IMR-90 (cell line): Measurements from ENCODE around the gene METTL14. TPM values are rescaled to one million over a fixed set of nuclear protein-coding genes. Genes with fewer than 3 reads are reported as not detected.
A peak's percentile ranks its signal among the peaks of the same experiment; 100 is the strongest.

Experiments
- ATAC-seq: fragments of 200-7000 bp; cut with Tn5 transposase; 2 replicates; pipeline ENCODE4 v1.9.1; 2020; ENCODE audit warnings: low read depth, mild to moderate bottlenecking, moderate library complexity
- BruUV-seq: library from RNA; stranded (reverse); fragments of 400-500 nt; replicated peaks from 2 replicates; lab custom pipeline; 2021; lab: Mats Ljungman, UMichigan
- CTCF ChIA-PET: fragments of 300-600 bp; formaldehyde crosslinking; extraction: SDS; loops from one replicate; lab custom pipeline; 2021; ENCODE audit warnings: antibody characterized with exemption; lab: Yijun Ruan, JAX
- POLR2A ChIA-PET: fragments of 300-600 bp; sonication (Branson Sonifier 250); formaldehyde crosslinking; loops from one replicate; lab custom pipeline; 2022; ENCODE audit warnings: antibody characterized with exemption; ENCODE audit not compliant: unreplicated experiment; lab: Charles Lee
- DNase-seq: peaks from one replicate; pipeline ENCODE4 v3.0.0; 2013
- H2AFZ ChIP-seq: replicated peaks from 2 replicates; pipeline ENCODE3; 2013; ENCODE audit warnings: low read length, mild to moderate bottlenecking; ENCODE audit not compliant: poor library complexity
- H2AK5ac ChIP-seq: 2 replicates; pipeline ENCODE4 v1.6.1; 2013; ENCODE audit warnings: low read depth, low read length, inconsistent platforms
- H2AK9ac ChIP-seq: replicated peaks from 2 replicates; pipeline ENCODE3; 2013; ENCODE audit warnings: mild to moderate bottlenecking, low read depth, low read length, moderate library complexity; ENCODE audit not compliant: poor library complexity
- H2BK120ac ChIP-seq: 2 replicates; pipeline ENCODE4 v1.6.1; 2013; ENCODE audit warnings: low read depth, low read length, inconsistent platforms
- H2BK15ac ChIP-seq: 3 replicates; pipeline ENCODE4 v1.6.1; 2013; ENCODE audit warnings: low read depth, low read length, inconsistent platforms
- H2BK20ac ChIP-seq: 2 replicates; pipeline ENCODE4 v1.6.1; 2013; ENCODE audit warnings: low read depth, mild to moderate bottlenecking, inconsistent platforms, low read length, moderate library complexity
- H2BK5ac ChIP-seq: 2 replicates; pipeline ENCODE4 v1.6.1; 2013; ENCODE audit warnings: mild to moderate bottlenecking, low read depth, low read length, inconsistent platforms; ENCODE audit not compliant: poor library complexity, severe bottlenecking
- H3K14ac ChIP-seq: replicated peaks from 2 replicates; pipeline ENCODE4 v1.6.1; 2013; ENCODE audit warnings: low read depth, low read length, inconsistent platforms
- H3K18ac ChIP-seq: 2 replicates; pipeline ENCODE4 v1.6.1; 2013; ENCODE audit warnings: low read depth, low read length, control low read depth
- H3K23ac ChIP-seq: 2 replicates; pipeline ENCODE4 v1.6.1; 2013; ENCODE audit warnings: low read depth, low read length, inconsistent platforms
- H3K27ac ChIP-seq: 2 replicates; pipeline ENCODE4 v1.5.1; 2013; ENCODE audit warnings: mild to moderate bottlenecking, control low read depth, low read length; ENCODE audit not compliant: insufficient read depth
- H3K27me3 ChIP-seq: 2 replicates; pipeline ENCODE4 v1.6.1; 2013; ENCODE audit warnings: low read length; ENCODE audit not compliant: control insufficient read depth, insufficient read depth
- H3K36me3 ChIP-seq: 2 replicates; pipeline ENCODE4 v1.6.1; 2013; ENCODE audit warnings: low read length, mixed read lengths; ENCODE audit not compliant: control insufficient read depth, insufficient read depth
- H3K4ac ChIP-seq: 2 replicates; pipeline ENCODE4 v1.6.1; 2013; ENCODE audit warnings: low read depth, low read length, inconsistent platforms
- H3K4me1 ChIP-seq: 2 replicates; pipeline ENCODE4 v1.6.1; 2013; ENCODE audit warnings: low read length, mixed read lengths; ENCODE audit not compliant: control insufficient read depth, insufficient read depth
- H3K4me2 ChIP-seq: 2 replicates; pipeline ENCODE4 v1.6.1; 2013; ENCODE audit warnings: low read depth, mild to moderate bottlenecking, control low read depth, low read length, moderate library complexity
- H3K4me3 ChIP-seq: 2 replicates; pipeline ENCODE4 v1.5.1; 2013; ENCODE audit warnings: low read depth, mild to moderate bottlenecking, control low read depth, low read length, moderate library complexity; ENCODE audit not compliant: insufficient read depth
- H3K56ac ChIP-seq: 2 replicates; pipeline ENCODE4 v1.6.1; 2013; ENCODE audit warnings: low read length, inconsistent platforms; ENCODE audit not compliant: insufficient read depth; ENCODE audit errors: extremely low read depth
- H3K79me1 ChIP-seq, 2 experiments: 2 replicates each; pipeline ENCODE4 v1.6.1; 2013; ENCODE audit warnings: low read length in 2 of 2, inconsistent platforms in 1 of 2, low read depth in 1 of 2
- H3K9ac ChIP-seq: 2 replicates; pipeline ENCODE4 v1.6.1; 2013; ENCODE audit warnings: low read depth, low read length, control low read depth
- H3K9me1 ChIP-seq: 2 replicates; pipeline ENCODE4 v1.6.1; 2013; ENCODE audit warnings: low read length, inconsistent platforms; ENCODE audit not compliant: insufficient read depth
- H3K9me3 ChIP-seq: 2 replicates; pipeline ENCODE4 v1.6.1; 2013; ENCODE audit warnings: low read length; ENCODE audit not compliant: control insufficient read depth, insufficient read depth
- H4K20me1 ChIP-seq: 2 replicates; pipeline ENCODE4 v1.6.1; 2013; ENCODE audit warnings: low read length, inconsistent platforms; ENCODE audit not compliant: insufficient read depth
- H4K5ac ChIP-seq: 2 replicates; pipeline ENCODE4 v1.6.1; 2013; ENCODE audit warnings: mild to moderate bottlenecking, low read depth, low read length, control low read depth
- H4K8ac ChIP-seq, 2 experiments: 2 replicates each; pipeline ENCODE4 v1.6.1; 2013; ENCODE audit warnings: low read depth in 2 of 2, low read length in 2 of 2, control low read depth in 1 of 2, inconsistent platforms in 1 of 2
- H4K91ac ChIP-seq: 2 replicates; pipeline ENCODE4 v1.6.1; 2013; ENCODE audit warnings: low read depth, low read length, inconsistent platforms; ENCODE audit not compliant: insufficient read depth
- BHLHE40 ChIP-seq: fragments of 150-350 bp; IDR thresholded peaks from 2 replicates; pipeline ENCODE4 v1.6.1; 2016; ENCODE audit warnings: mild to moderate bottlenecking, low read depth, low read length
- CEBPB ChIP-seq: IDR thresholded peaks from 2 replicates; pipeline ENCODE4 v1.6.1; 2012; ENCODE audit warnings: low read depth, low read length, improper control_type of control experiment
- MXI1 ChIP-seq: IDR thresholded peaks from 2 replicates; pipeline ENCODE4 v1.6.1; 2012; ENCODE audit warnings: low read depth, mild to moderate bottlenecking, low read length, moderate library complexity, borderline replicate concordance
- POLR2A ChIP-seq: IDR thresholded peaks from 2 replicates; pipeline ENCODE4 v1.6.1; 2012; ENCODE audit warnings: mild to moderate bottlenecking, low read depth, low read length
- RAD21 ChIP-seq: IDR thresholded peaks from 2 replicates; pipeline ENCODE4 v1.6.1; 2012; ENCODE audit warnings: low read length, improper control_type of control experiment
- RCOR1 ChIP-seq: IDR thresholded peaks from 2 replicates; pipeline ENCODE4 v1.6.1; 2012; ENCODE audit warnings: mild to moderate bottlenecking, low read length, improper control_type of control experiment; ENCODE audit not compliant: insufficient replicate concordance
- SMC3 ChIP-seq: fragments of 150-350 bp; IDR thresholded peaks from 2 replicates; pipeline ENCODE4 v1.6.1; 2016; ENCODE audit warnings: low read depth, mild to moderate bottlenecking, antibody characterized with exemption, low read length, moderate library complexity
- WGBS, 2 experiments: methylation state at CpG; one replicate each; pipeline versions ENCODE4 v1.1.5 to v1.1.7; 2013; ENCODE audit warnings: missing lambda C conversion rate in 2 of 2; ENCODE audit not compliant: insufficient read length in 1 of 2; ENCODE audit errors: extremely low coverage in 2 of 2; 5-methylcytosine and 5-hydroxymethylcytosine counted together
- dilution Hi-C: fragments of 300-500 bp; cut with HindIII; formaldehyde crosslinking; loops from one replicate; pipeline ENCODE4 v1.14.3; 2018; ENCODE audit warnings: low sequenced_read_pairs; ENCODE audit not compliant: unreplicated experiment
- in situ Hi-C: fragments of 300-500 bp; cut with MboI; formaldehyde crosslinking; loops from 3 replicates; pipeline ENCODE4 v1.14.3; 2019; ENCODE audit warnings: low sequenced_read_pairs, inconsistent platforms, mixed read lengths
- intact Hi-C: fragments of 100-400 bp; cut with micrococcal nuclease; formaldehyde crosslinking; loops from 2 replicates; pipeline ENCODE4 v1.10.0; 2022
- polyA plus RNA-seq, 3 experiments: library from polyadenylated mRNA; depleted of rRNA; stranded (reverse); fragments of >200 nt; gene quantifications; 2 replicates each; pipeline ENCODE4 v1.2.3, GENCODE V29; 2012; ENCODE audit warnings: low replicate concordance in 1 of 3
- total RNA-seq: library from RNA; depleted of rRNA; stranded (reverse); fragments of >200 nt; gene quantifications from 2 replicates; pipeline ENCODE4 v1.2.3, GENCODE V29; 2012
- TF ChIP-seq, protein P1 (sequence below): conservative IDR thresholded peaks from 2 replicates; pipeline ENCODE4 v1.5.1; 2012; ENCODE audit warnings: mild to moderate bottlenecking, low read depth, low read length, improper control_type of control experiment
- TF ChIP-seq, protein P2 (sequence below): fragments of 150-350 bp; IDR thresholded peaks from 2 replicates; pipeline ENCODE4 v1.6.1; 2017; ENCODE audit warnings: mild to moderate bottlenecking, antibody characterized with exemption, low read length, low read depth
- TF ChIP-seq, protein P3 (sequence below): fragments of 150-350 bp; IDR thresholded peaks from 2 replicates; pipeline ENCODE4 v1.6.1; 2016; ENCODE audit warnings: low read depth, mild to moderate bottlenecking, low read length, moderate library complexity, borderline replicate concordance

The METTL14 gene
- total and polyA plus RNA-seq, 2 of the 4 experiments (the other 2 are of a cell fraction), result 5.0 to 9.3 TPM

DNA sequence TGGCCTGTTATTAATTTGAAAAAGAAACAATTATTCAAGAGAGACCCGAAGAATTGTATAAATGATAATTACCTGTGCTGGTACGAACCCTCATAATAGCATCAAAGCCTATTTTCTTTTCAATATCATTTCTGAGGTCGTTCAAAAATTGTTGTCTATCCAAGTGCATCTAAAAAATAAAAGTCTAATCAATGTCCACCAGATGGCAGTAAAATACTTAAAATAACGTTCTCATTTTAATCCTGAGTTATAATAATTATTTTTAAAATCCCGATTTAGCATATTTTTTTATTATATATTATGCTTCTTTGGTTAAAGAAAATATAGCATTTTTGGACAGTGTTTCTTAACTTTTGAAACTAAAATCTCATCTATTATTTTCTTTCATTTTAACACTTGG, 55.7 kb downstream of the METTL14 start:
- no peak overlapping the region for H2AFZ ChIP-seq
- intact Hi-C loops (loop anchor here (1.0 kb wide), 3 partner anchors 10 to 228 kb away; no protein-coding TSS in a partner anchor), dilution Hi-C loops (no loop called here), in situ Hi-C loops (loop anchor here (10.0 kb wide), 1 partner anchor 234 kb away; no protein-coding TSS in a partner anchor)
- no peak overlapping the region for H3K4me2 ChIP-seq
- H3K27me3 ChIP-seq, result no peaks in the 10 kb centered on the region
- H3K9ac ChIP-seq, result no peak overlapping the region
- H3K9me3 ChIP-seq, result no peaks in the 10 kb centered on the region
- H2BK20ac ChIP-seq, result no peak overlapping the region
- POLR2A ChIA-PET, result no interaction called here
- H4K5ac ChIP-seq, result no peak overlapping the region
- CTCF ChIA-PET, result no interaction called here
- no TSS peak for BruUV-seq
- H3K9me1 ChIP-seq, result 0 out of 2 replicates have a peak, but pooled peaks cover 4% of the 10 kb centered on the region
- H3K56ac ChIP-seq, result no peak overlapping the region
- H2AK5ac ChIP-seq, result no peak overlapping the region
- no peak overlapping the region for H2BK120ac ChIP-seq
- peaks cover 27 to 47% of the 10 kb centered on the region in 2 experiments for H3K79me1 ChIP-seq
- H3K27ac ChIP-seq, result no peak overlapping the region
- no peak overlapping the region for H3K4ac ChIP-seq
- H3K23ac ChIP-seq, result no peak overlapping the region
- H3K18ac ChIP-seq, result no peak overlapping the region
- H4K20me1 ChIP-seq, result peaks cover 26% of the 10 kb centered on the region; the same call in 1 of the 2 replicates
- ATAC-seq, result no peak
- H4K91ac ChIP-seq, result no peak overlapping the region
- peaks cover 53% of the 10 kb centered on the region for H3K36me3 ChIP-seq
- WGBS, 2 experiments, result no CpG with 5 or more reads among the region's 5 CpGs
- no peak overlapping the region for H4K8ac ChIP-seq
- H2BK15ac ChIP-seq, result no peak overlapping the region
- TF ChIP-seq CEBPB (no peak), RAD21 (peak; percentile 24), POLR2A (no peak), MXI1 (no peak), BHLHE40 (no peak), SMC3 (no peak; the same call in 1 of the 2 replicates), RCOR1 (no peak)
- TF ChIP-seq, protein P1, sequence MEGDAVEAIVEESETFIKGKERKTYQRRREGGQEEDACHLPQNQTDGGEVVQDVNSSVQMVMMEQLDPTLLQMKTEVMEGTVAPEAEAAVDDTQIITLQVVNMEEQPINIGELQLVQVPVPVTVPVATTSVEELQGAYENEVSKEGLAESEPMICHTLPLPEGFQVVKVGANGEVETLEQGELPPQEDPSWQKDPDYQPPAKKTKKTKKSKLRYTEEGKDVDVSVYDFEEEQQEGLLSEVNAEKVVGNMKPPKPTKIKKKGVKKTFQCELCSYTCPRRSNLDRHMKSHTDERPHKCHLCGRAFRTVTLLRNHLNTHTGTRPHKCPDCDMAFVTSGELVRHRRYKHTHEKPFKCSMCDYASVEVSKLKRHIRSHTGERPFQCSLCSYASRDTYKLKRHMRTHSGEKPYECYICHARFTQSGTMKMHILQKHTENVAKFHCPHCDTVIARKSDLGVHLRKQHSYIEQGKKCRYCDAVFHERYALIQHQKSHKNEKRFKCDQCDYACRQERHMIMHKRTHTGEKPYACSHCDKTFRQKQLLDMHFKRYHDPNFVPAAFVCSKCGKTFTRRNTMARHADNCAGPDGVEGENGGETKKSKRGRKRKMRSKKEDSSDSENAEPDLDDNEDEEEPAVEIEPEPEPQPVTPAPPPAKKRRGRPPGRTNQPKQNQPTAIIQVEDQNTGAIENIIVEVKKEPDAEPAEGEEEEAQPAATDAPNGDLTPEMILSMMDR, result peak; percentile 42
- TF ChIP-seq, protein P2, sequence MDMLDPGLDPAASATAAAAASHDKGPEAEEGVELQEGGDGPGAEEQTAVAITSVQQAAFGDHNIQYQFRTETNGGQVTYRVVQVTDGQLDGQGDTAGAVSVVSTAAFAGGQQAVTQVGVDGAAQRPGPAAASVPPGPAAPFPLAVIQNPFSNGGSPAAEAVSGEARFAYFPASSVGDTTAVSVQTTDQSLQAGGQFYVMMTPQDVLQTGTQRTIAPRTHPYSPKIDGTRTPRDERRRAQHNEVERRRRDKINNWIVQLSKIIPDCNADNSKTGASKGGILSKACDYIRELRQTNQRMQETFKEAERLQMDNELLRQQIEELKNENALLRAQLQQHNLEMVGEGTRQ, result no peak
- TF ChIP-seq, protein P3, sequence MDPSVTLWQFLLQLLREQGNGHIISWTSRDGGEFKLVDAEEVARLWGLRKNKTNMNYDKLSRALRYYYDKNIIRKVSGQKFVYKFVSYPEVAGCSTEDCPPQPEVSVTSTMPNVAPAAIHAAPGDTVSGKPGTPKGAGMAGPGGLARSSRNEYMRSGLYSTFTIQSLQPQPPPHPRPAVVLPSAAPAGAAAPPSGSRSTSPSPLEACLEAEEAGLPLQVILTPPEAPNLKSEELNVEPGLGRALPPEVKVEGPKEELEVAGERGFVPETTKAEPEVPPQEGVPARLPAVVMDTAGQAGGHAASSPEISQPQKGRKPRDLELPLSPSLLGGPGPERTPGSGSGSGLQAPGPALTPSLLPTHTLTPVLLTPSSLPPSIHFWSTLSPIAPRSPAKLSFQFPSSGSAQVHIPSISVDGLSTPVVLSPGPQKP, result no peak
- H3K4me1 ChIP-seq, result peaks cover 17% of the 10 kb centered on the region
- no peak overlapping the region for H2AK9ac ChIP-seq
- H3K4me3 ChIP-seq, result no peak overlapping the region
- no peak overlapping the region for H3K14ac ChIP-seq
- DNase-seq, result no peak
- H2BK5ac ChIP-seq, result peak overlapping the region; percentile 48
